Measurements from ENCODE around the gene GFPT2.

Gene GFPT2

GRCh38 chr5:180378438-180379344 is 25.6 kb upstream of the GFPT2 start:
- no peaks in the 10 kb centered on the region for H3K27me3 ChIP-seq (replicated peaks; ENCODE audit: control insufficient read depth, insufficient read depth, low read length, poor library complexity, severe bottlenecking)
- H3K27ac ChIP-seq (ENCODE audit: insufficient read depth, low read length, poor library complexity, severe bottlenecking) = no peak overlapping the region
- H3K9me3 ChIP-seq (ENCODE audit: control insufficient read depth, low read length) = no peaks in the 10 kb centered on the region
- no peaks in the 10 kb centered on the region for H3K36me3 ChIP-seq (ENCODE audit: control insufficient read depth, insufficient read depth, low read length)
- H3K4me3 ChIP-seq (ENCODE audit: insufficient read depth, low read depth, low read length, poor library complexity, severe bottlenecking) = no peak overlapping the region
- H3K4me1 ChIP-seq (ENCODE audit: control insufficient read depth, insufficient read depth, low read length, poor library complexity, severe bottlenecking) = no peaks in the 10 kb centered on the region
- DNase-seq = no peak

GRCh38 chr5:180377556-180378197 is 24.5 kb upstream of the GFPT2 start:
- Histone ChIP-seq H3K27ac (ENCODE audit: insufficient read depth, low read length, poor library complexity, severe bottlenecking) (no peak overlapping the region), H3K9me3 (ENCODE audit: control insufficient read depth, low read length) (no peaks in the 10 kb centered on the region), H3K27me3 (replicated peaks; ENCODE audit: control insufficient read depth, insufficient read depth, low read length, poor library complexity, severe bottlenecking) (no peaks in the 10 kb centered on the region), H3K4me1 (ENCODE audit: control insufficient read depth, insufficient read depth, low read length, poor library complexity, severe bottlenecking) (no peaks in the 10 kb centered on the region), H3K4me3 (ENCODE audit: insufficient read depth, low read depth, low read length, poor library complexity, severe bottlenecking) (no peak overlapping the region), H3K36me3 (ENCODE audit: control insufficient read depth, insufficient read depth, low read length) (no peaks in the 10 kb centered on the region)
- no peak for DNase-seq

- Histone ChIP-seq H3K4me1 (ENCODE audit: control insufficient read depth, insufficient read depth, low read length, poor library complexity, severe bottlenecking) (no peaks in the 10 kb centered on the region), H3K27ac (ENCODE audit: insufficient read depth, low read length, poor library complexity, severe bottlenecking) (no peak overlapping the region), H3K4me3 (ENCODE audit: insufficient read depth, low read depth, low read length, poor library complexity, severe bottlenecking) (no peak overlapping the region), H3K9me3 (ENCODE audit: control insufficient read depth, low read length) (no peaks in the 10 kb centered on the region), H3K27me3 (replicated peaks; ENCODE audit: control insufficient read depth, insufficient read depth, low read length, poor library complexity, severe bottlenecking) (no peaks in the 10 kb centered on the region), H3K36me3 (ENCODE audit: control insufficient read depth, insufficient read depth, low read length) (no peaks in the 10 kb centered on the region)
- DNase-seq = no peak
Observed at GRCh38 chr5:180376511-180376910, 23.4 kb upstream of the GFPT2 start.

GRCh38 chr5:180375955-180376354 is 22.8 kb upstream of the GFPT2 start:
- Histone ChIP-seq H3K4me3 (ENCODE audit: insufficient read depth, low read depth, low read length, poor library complexity, severe bottlenecking) (no peak overlapping the region), H3K27me3 (replicated peaks; ENCODE audit: control insufficient read depth, insufficient read depth, low read length, poor library complexity, severe bottlenecking) (no peaks in the 10 kb centered on the region), H3K9me3 (ENCODE audit: control insufficient read depth, low read length) (no peaks in the 10 kb centered on the region), H3K27ac (ENCODE audit: insufficient read depth, low read length, poor library complexity, severe bottlenecking) (no peak overlapping the region), H3K4me1 (ENCODE audit: control insufficient read depth, insufficient read depth, low read length, poor library complexity, severe bottlenecking) (no peaks in the 10 kb centered on the region), H3K36me3 (ENCODE audit: control insufficient read depth, insufficient read depth, low read length) (no peaks in the 10 kb centered on the region)
- no peak for DNase-seq

GRCh38 chr5:180375291-180375690 is 22.2 kb upstream of the GFPT2 start:
- Histone ChIP-seq H3K27ac (ENCODE audit: insufficient read depth, low read length, poor library complexity, severe bottlenecking) (no peak overlapping the region), H3K4me3 (ENCODE audit: insufficient read depth, low read depth, low read length, poor library complexity, severe bottlenecking) (no peak overlapping the region), H3K4me1 (ENCODE audit: control insufficient read depth, insufficient read depth, low read length, poor library complexity, severe bottlenecking) (no peaks in the 10 kb centered on the region), H3K9me3 (ENCODE audit: control insufficient read depth, low read length) (no peaks in the 10 kb centered on the region), H3K36me3 (ENCODE audit: control insufficient read depth, insufficient read depth, low read length) (no peaks in the 10 kb centered on the region), H3K27me3 (replicated peaks; ENCODE audit: control insufficient read depth, insufficient read depth, low read length, poor library complexity, severe bottlenecking) (no peaks in the 10 kb centered on the region)
- DNase-seq = no peak

GRCh38 chr5:180373870-180374269 is 20.7 kb upstream of the GFPT2 start:
- Histone ChIP-seq H3K9me3 (ENCODE audit: control insufficient read depth, low read length) (no peaks in the 10 kb centered on the region), H3K36me3 (ENCODE audit: control insufficient read depth, insufficient read depth, low read length) (no peaks in the 10 kb centered on the region), H3K27ac (ENCODE audit: insufficient read depth, low read length, poor library complexity, severe bottlenecking) (no peak overlapping the region), H3K4me1 (ENCODE audit: control insufficient read depth, insufficient read depth, low read length, poor library complexity, severe bottlenecking) (no peaks in the 10 kb centered on the region), H3K4me3 (ENCODE audit: insufficient read depth, low read depth, low read length, poor library complexity, severe bottlenecking) (no peak overlapping the region), H3K27me3 (replicated peaks; ENCODE audit: control insufficient read depth, insufficient read depth, low read length, poor library complexity, severe bottlenecking) (no peaks in the 10 kb centered on the region)
- DNase-seq = no peak

- H3K4me3 ChIP-seq (ENCODE audit: insufficient read depth, low read depth, low read length, poor library complexity, severe bottlenecking) = no peak overlapping the region
- DNase-seq = no peak
Observed at GRCh38 chr5:180373454-180373853, 20.3 kb upstream of the GFPT2 start.

GRCh38 chr5:180371949-180372348 is 18.8 kb upstream of the GFPT2 start:
- H3K9me3 ChIP-seq (ENCODE audit: control insufficient read depth, low read length) = no peaks in the 10 kb centered on the region
- no peaks in the 10 kb centered on the region for H3K4me1 ChIP-seq (ENCODE audit: control insufficient read depth, insufficient read depth, low read length, poor library complexity, severe bottlenecking)
- H3K4me3 ChIP-seq (ENCODE audit: insufficient read depth, low read depth, low read length, poor library complexity, severe bottlenecking) = no peak overlapping the region
- H3K27me3 ChIP-seq (replicated peaks; ENCODE audit: control insufficient read depth, insufficient read depth, low read length, poor library complexity, severe bottlenecking) = no peaks in the 10 kb centered on the region
- H3K27ac ChIP-seq (ENCODE audit: insufficient read depth, low read length, poor library complexity, severe bottlenecking) = no peak overlapping the region
- no peaks in the 10 kb centered on the region for H3K36me3 ChIP-seq (ENCODE audit: control insufficient read depth, insufficient read depth, low read length)
- DNase-seq = no peak

More at GRCh38 chr5:180373454-180373853, 20.3 kb upstream of the GFPT2 start:
- no peaks in the 10 kb centered on the region for H3K36me3 ChIP-seq (ENCODE audit: control insufficient read depth, insufficient read depth, low read length)
- no peaks in the 10 kb centered on the region for H3K27me3 ChIP-seq (replicated peaks; ENCODE audit: control insufficient read depth, insufficient read depth, low read length, poor library complexity, severe bottlenecking)
- H3K9me3 ChIP-seq (ENCODE audit: control insufficient read depth, low read length) = no peaks in the 10 kb centered on the region
- H3K27ac ChIP-seq (ENCODE audit: insufficient read depth, low read length, poor library complexity, severe bottlenecking) = no peak overlapping the region
- H3K4me1 ChIP-seq (ENCODE audit: control insufficient read depth, insufficient read depth, low read length, poor library complexity, severe bottlenecking) = no peaks in the 10 kb centered on the region

- Histone ChIP-seq H3K9me3 (ENCODE audit: control insufficient read depth, low read length) (no peaks in the 10 kb centered on the region), H3K27me3 (replicated peaks; ENCODE audit: control insufficient read depth, insufficient read depth, low read length, poor library complexity, severe bottlenecking) (no peaks in the 10 kb centered on the region), H3K36me3 (ENCODE audit: control insufficient read depth, insufficient read depth, low read length) (no peaks in the 10 kb centered on the region), H3K4me3 (ENCODE audit: insufficient read depth, low read depth, low read length, poor library complexity, severe bottlenecking) (no peak overlapping the region), H3K4me1 (ENCODE audit: control insufficient read depth, insufficient read depth, low read length, poor library complexity, severe bottlenecking) (no peaks in the 10 kb centered on the region), H3K27ac (ENCODE audit: insufficient read depth, low read length, poor library complexity, severe bottlenecking) (no peak overlapping the region)
- DNase-seq = no peak
Observed at GRCh38 chr5:180370861-180371641, 17.9 kb upstream of the GFPT2 start.
